Measurements from ENCODE around the gene ZSWIM6.

ZSWIM6 gene

DNA sequence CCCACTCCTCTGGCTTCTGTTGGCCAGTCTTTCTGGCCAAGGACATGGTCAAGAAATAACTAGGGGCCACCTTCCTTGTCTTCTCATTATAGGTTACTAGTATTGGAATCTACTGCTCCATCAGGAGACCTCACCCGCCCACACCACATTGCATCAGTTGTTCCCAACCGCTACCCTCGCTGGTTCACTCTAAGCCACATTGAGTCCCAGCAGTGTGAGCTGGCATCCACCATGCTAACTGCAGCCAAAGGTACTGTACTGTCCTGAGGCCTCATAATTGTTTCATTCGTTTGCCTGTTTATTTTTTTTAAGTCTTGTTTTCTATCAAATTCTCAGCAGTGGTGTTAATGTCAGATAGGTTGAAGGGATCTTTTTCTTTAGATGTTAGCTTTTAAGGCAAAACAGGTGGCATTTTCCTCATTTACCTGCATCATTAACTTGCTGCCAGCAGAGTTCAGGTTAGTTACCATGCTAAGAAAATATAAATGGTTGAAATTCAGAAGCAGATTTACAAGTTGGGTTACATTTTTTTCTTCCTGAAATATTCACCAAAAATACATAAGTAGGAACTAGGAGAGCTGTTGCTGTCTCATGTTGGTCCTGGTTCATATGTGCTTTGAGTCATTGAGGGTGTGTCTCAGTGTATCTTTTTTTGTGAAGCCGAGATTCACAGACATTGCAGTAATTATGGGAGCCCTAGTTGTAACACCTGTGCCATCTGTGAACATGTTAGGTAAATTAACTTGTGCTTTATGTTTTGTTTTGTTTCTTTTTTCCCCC, 206.9 kb downstream of the ZSWIM6 start:
- DNase-seq (ENCODE audit: low read depth in 2 of 2) = no peak

DNA sequence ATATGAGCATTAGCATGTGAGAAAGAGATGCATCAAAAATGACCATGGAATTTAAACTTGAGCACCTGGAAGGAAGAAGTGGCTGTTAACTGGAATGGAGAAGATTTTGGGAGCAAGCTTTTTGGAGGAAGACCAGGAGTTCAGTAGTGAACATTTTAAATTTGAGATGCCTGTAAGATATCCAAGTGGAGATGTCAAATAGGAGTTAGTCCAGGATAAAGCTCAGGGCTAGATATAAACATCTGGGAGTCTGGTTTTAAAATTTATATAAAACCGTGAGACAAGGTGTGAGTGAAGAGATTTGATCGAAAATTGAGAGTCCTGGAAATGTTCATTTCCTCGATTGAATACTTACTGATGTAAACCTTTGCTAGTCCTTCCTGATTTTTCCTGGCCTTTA, 217.5 kb downstream of the ZSWIM6 start:
- DNase-seq (ENCODE audit: low read depth in 2 of 2) = no peak

DNA sequence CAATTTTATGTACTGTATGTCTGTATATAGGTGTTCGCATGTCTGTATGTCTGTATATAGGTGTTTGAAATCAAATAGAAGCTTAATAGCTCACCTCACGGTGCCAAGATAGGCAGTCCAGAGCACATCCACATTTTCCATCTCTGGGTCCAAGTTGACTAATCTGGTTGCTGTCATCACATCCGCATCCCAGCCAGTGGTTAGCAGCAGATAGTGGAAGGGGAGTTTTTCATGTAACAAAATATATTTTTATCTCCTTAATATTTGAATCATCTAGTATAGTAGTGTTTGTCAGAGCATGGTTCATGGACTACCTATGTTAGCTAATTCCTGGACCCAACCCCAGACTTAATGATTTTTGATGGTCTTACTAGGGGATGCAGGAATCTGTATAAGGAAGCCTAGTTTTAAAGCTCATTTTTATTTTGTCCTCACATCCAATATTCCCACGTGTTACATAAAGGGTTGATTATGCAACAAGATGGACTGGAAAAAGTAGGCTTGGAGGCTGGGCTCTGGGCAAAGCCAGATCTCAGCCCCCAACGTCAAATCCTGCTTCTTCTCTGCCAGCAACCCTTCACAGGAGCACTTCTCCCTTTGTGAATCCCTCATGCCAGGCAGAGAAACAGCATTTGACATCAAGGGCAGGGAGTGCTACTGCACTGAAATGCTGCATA, 219.7 kb downstream of the ZSWIM6 start:
- no peak for DNase-seq (ENCODE audit: low read depth in 2 of 2)

DNA sequence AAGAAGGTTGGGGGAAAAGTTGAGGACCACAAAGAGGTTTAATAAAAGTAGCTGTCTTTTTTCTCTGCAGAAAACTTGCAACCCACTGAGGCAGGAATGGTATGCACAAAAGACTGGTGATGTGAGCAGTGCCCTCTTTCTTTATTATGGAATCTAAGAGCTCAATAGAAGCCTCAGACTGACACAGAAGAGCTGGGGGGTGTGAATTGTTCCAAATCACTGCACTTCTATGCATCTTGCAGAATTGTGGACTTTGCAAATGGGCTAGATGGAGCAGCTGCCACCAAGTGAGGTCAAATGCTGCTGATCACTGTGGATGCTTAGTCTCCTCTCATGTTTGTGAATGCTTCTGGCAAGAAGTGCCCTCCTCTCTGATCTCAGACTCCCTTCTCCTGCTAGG, 227.1 kb downstream of the ZSWIM6 start:
- no peak for DNase-seq (ENCODE audit: low read depth in 2 of 2)

DNA sequence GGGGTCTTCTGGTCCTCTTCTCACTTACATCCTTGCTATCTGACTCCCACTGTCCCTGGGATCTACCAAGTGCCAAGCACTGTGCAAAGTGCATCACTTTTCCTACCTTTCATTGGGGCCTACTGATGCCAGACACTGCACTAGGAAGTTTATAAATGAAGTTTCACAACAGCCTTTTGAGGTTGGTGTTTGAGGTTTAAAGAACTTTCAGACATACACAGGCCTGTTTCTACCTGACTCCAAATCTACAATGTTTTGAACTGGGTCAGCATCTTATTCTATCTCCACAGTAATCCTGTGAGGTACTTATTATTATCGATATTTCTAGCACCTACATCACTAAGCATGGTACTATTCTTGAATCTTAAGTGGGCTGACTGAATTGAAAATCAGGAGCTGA, 227.7 kb downstream of the ZSWIM6 start:
- DNase-seq (ENCODE audit: low read depth in 2 of 2) = no peak

DNA sequence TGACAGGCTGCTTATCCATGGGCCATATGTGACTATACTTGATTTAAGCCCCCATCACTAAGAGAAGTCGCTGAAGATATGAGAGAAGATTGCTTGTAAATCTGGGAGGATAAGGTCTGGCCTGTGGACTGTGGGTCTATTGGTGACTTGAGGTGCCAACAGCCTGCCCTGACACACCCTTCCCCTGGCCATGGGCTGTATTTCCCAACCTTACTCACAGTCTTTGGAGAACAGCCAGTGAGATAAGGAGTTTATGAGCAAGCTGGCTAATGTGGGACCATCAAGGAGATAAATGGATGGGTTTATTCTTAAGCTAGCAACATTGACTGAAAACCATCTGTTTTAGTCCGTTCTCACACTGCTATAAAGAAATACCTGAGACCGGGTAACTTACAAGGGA, 231.3 kb downstream of the ZSWIM6 start:
- DNase-seq (ENCODE audit: low read depth in 2 of 2) = no peak

DNA sequence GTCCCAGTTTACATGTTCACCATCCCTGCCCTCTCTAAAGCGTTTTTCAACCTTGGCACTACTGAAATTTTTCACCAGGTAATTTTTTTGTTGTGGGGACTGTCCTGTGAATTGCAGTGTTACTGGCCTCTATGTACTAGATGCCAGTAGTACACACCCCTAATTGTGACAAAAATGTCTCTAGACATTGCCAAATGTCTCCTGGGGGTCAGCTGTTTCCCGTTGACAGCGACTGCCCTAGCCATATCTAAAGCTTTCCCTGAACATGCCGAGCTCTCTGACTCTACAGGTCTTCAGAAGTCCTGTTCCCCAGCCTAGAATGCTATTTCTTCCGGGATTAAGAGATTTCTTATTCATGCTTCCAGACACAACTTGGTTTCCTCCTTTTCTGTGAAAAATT, 235.3 kb downstream of the ZSWIM6 start:
- no peak for DNase-seq (ENCODE audit: low read depth in 2 of 2)

DNA sequence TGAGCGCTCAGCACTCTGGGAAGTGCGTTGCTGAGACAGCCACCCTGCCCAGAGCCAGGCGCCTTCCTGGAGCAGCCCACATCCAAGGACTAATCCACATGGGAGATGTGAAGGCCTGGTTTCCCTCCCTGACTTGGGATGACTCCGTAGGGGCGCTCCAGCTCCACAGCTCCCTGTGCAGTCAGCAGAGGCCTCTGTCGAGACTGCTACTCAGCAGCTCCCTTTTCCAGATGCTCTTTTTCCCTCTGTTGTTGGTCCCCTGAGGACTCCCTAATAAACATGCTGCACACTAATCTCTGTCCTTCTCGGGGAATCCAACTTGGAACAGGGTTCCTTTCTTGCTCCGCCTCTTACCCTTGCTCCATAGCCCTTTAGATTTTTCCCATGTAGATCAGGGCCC, 237.3 kb downstream of the ZSWIM6 start:
- DNase-seq (ENCODE audit: low read depth in 2 of 2) = no peak

DNA sequence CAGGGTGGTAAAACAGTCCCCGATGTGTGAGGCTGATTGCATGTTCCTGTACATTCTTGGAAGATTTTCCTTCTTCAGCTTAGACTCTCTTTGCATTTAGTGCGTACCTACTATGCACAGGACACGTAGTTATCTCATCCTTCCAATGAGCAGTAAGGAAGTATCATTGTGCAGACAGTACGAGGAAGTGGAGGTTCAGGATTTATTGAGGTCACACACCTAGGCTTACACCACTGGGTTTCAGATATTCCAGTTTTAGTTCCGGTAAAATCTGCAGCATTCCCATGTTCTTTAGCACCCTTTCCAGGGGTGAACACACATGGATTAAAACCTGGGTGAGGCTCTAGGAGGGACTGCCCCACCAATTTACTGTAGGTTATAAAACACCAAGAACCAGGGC, 238.7 kb downstream of the ZSWIM6 start:
- no peak for DNase-seq (ENCODE audit: low read depth in 2 of 2)

DNA sequence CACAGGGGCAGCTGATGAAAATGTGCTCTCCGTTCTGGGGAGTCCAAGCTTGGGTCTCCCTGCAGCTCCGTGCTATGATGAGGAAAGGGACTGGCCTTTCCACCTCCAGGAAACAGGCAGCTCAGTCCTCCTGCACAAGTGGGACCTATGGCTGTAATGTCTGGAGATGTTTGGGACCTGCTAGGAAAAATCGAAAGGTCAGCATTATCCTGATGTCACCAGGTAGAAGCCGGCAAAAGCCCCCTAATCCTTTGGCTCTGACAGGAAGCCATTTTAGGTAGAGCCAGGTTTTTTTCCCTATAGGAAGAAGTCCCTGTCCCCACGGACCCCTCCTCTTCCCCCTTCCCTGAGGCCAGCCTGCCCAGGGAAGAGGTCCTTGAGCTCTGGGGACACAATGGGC, 240.9 kb downstream of the ZSWIM6 start:
- no peak for DNase-seq (ENCODE audit: low read depth in 2 of 2)

DNA sequence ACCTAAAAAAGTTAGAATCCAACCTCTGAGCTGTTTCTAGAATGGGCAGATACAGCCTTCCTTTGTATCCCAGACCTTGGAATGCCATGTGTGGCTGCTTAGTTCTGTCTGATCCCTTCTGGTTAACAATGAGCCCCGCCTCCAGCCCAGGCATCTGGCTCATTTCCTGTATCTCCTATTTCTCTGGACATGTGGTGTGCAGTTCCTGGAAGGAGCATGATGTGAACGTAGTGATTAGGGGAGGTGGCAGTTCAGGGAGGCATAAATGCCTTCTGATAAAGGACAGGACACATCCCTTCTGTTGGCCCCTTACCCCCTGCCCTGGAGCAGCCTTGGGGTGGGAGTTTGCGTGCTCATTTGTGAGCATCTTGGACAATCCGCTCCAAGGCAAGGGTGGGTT, 243.0 kb downstream of the ZSWIM6 start:
- no peak for DNase-seq (ENCODE audit: low read depth in 2 of 2)

DNA sequence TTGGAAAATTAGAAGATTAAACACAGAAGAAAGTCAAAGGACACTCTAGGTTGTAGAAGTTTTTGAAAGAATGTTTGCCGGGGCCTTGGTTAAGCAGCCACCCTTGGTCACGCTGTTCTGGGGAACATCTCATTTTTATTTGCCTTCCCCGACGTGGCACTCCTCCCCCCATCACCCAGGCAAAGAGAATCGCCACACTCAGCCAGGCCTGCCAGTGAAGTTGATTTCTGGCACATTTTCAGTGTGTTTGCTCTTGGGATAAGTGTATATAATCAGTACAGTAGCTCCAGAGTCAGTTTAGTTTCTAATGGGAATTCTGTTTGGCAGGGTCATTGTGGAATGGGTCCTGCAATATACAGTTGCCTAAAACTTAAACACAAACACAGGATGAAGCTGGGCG, 243.5 kb downstream of the ZSWIM6 start:
- no peak for DNase-seq (ENCODE audit: low read depth in 2 of 2)

DNA sequence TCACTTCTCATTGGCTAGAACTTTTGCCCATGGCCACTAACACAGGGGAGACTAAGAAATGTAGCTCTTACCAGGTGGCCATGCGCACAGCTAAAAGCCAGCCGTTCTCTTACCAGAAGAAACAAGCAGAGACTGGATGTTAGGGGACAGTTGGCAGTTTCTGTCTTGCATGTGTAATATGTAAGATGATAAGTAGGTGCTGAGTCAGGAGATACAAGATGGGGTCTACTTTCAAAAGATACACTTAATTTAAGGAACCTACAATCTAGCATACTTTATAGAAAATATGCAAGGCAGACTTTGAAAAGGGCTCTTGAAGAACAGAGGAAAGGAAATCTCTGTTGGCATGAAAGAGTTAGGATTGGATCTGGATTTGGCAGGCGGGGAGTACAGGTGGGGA, 244.5 kb downstream of the ZSWIM6 start:
- no peak for DNase-seq (ENCODE audit: low read depth in 2 of 2)

DNA sequence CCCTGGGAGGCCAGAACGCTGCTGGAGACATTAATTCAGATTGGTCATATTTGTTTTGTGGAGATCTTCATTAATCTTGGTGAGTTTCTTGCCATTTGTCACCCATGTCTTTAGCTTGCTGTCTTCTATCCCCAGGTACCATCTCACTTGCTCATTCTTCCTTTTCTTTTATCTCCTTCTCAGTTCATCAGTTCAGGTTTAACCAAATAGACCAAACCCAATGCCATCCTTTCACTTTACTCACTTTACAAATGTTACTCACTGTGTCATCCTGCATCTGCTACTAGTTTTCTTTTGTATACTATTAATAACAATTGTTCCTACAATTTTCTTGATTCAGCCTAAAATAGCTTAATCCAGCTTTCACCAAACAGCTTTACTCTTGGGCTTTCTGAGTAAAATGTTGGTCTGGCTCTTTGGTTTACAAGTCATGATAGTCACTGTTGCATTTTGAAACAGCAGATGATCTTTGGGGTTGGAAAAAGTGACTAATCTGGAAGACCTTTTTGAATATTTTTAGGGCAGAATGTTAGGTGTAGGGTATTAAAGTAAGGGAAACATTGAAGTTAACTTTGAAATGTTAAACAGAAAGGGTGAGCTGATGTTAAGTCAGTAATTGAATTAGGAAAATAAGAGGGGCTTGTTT, 246.9 kb downstream of the ZSWIM6 start:
- DNase-seq (ENCODE audit: low read depth in 2 of 2) = no peak

DNA sequence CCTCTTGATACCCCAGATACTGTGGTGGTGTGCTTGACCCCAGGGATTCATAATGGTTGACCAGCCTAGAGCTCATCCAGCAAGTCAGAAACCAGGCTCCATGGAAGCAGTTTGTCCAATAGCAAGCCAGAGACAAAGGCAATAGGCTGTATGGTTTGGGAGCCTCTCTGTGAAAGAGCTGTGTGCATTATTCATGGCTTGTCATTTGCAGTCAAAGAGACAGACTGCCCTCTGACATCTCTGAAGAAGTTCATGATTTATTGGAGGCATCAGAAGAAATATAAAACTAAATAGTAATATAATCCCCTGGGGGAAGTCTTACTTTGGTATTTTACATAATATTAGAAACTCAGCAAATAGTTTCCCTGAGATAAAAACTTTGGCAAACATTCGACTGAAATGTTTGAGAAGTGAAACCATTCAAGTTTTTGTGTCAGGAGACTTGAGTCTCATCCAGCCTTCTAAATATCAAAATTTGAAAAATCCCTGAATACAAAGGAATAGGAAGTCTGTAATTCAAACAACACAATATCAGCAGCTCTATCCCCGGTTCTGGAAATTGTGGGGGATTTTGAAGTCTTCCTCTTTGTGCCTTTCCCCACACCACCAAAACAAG, 250.3 kb downstream of the ZSWIM6 start:
- no peak for DNase-seq (ENCODE audit: low read depth in 2 of 2)

DNA sequence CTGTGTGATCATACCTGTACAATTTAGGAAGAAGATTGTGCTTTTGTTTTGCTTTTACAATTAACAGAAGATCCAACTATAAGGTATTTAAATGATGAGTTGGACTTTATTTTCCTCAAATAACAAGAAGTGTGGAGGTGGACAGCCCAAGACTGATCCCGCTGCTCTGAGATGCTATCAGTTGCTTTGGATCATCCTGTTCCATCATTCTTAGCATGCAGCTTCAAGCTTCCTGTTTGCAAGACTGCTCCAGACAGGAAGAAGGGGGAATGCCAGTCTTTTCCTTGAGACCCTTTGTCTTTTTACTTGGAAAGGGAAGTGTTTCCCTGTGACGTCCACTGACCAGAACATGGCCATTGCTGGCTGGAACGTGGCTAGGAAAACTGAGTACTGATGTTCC, 250.8 kb downstream of the ZSWIM6 start:
- DNase-seq (ENCODE audit: low read depth in 2 of 2) = no peak

DNA sequence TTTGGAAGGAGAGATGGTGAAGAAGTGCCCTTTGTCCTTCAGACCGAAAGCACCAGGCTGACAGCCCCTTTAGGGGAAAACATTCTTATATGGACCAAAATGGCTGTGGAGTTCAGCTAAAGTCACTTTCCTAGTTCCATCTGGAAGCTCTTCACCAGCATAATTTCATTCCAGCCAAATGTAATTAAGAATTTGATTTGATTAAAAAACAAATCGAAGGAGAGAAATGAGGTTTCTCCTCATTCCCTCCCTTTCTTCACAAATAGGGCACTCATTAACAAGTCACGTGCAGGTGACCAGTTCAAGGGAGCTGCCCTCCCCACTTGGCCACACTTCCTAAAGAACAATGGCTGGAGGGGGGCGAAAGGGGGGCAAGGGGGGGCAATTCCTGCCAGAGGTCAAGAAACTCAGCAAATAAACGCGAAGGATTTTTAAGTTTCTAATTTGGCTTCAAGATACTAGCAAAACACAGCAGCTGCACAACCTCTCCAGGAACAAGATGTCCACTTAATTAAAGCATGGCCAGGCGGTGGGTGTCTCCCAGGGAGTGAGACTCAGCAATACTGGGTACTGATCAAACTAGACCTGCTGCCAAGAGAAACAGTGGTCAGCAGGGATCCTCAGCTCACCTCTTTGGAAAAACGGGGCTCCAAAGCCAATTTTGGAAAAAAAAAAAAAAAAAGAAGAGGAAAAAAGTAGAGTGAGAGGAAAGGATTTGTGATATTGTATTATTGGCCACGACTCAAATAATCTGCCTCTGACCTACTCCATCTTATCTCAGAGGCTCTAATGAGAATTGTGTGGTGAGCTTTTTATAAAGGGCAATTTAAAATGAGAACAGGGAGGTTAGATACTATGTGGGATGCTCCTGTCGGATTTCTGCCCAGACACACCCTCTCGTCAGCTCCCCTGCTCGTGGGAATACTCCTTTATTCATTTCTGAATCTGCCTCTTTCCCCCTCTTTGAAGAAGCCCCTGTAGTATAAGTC, 254.3 kb downstream of the ZSWIM6 start:
- DNase-seq (ENCODE audit: low read depth in 2 of 2) = no peak

DNA sequence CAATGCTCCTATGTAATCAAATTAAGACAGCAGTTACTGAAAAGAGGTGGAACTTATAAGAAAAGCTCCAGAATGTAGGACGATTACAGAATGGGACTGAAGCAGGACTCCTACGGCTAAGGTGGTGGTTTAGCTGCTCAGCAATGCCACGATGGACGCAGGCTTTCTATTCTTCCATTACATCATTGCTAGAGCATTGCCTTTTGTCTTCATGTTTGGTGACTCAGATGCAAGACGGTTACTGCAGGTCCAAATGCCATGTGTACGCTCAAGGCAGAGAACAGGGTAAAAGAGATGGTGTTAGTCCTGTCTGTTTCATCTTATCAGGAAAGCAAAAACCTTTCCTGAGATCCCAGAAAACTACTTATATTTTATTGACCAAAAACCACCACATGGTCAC, 255.1 kb downstream of the ZSWIM6 start:
- DNase-seq (ENCODE audit: low read depth in 2 of 2) = no peak

DNA sequence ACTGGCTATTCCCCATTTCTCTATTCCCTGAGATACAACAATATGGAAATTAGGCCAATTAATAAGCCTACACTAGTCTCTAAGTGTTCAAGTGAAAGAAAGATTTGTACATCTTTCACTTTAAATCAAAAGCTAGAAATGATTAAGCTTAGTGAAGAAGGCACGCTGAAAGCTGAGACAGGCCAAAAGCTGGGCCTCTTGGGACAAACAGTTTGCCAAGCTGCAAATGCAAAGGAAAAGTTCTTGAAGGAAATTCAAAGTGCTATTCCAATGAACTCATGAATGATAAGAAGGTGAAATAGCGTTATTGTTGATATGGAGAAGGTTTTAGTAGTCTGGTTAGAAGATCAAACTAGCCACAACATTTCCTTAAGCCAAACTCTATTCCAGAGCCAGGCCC, 256.2 kb downstream of the ZSWIM6 start:
- DNase-seq (ENCODE audit: low read depth in 2 of 2) = no peak

DNA sequence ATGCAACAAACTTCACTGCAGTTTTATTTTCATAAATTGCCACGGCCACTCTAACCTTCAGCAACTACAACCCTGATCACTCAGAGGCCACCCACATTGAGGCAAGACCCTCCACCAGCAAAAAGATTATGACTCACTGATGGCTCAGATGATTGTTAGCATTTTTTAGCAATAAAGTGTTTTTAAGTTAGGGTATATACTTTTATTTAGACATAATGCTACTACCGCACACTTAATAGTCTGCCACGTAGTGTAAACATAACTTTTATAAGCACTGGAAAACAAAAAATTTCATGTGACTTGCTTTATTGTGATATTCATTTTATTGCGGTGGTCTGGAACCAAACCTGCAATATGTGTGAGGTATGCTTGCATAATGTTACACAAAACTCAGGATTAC, 257.9 kb downstream of the ZSWIM6 start:
- no peak for DNase-seq (ENCODE audit: low read depth in 2 of 2)

DNA sequence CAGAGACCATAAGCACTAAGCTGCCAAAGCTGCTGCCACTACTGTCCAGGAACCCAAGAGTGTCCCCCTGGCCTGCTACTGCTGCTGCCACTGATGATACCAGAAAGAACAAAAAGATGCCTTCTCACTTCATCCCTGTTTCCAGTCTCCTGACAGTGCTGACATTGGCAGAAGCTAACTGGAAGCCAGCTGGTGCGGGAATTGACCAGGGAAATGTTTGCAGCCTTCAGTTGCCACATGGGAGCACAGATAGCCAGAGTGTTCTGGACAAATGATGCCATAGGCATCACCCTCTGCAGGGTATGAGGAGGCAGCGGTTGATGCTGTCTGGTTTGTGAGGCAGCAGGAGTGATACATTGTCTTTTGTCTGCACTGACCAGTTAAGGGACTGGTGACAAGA, 258.4 kb downstream of the ZSWIM6 start:
- DNase-seq (ENCODE audit: low read depth in 2 of 2) = no peak

DNA sequence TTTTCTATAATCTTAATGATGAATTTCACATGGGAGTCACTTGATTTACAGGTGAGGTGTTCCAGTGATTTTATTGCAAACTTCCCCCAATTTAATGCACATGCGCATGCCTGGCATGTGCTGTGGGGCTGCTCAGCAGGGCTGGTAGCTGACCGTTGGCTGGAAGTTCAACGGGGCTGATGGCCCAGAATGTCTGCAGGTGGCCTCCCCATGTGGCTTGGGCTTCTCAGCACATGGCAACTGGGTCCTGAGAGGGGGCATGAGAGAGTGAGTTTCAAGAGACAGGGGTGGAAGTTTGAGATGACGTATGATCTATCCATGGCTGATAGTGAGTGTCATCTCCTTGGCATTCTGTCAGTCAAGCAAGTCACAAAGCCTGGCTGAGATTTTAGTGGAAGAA, 259.8 kb downstream of the ZSWIM6 start:
- no peak for DNase-seq (ENCODE audit: low read depth in 2 of 2)
